Right renal pelvis (tissue), 4 donors: Measurements from ENCODE around the gene GTPBP2. TPM values are rescaled to one million over a fixed set of nuclear protein-coding genes. Genes with fewer than 3 reads are reported as not detected.
"Not testable (repeated sequence)": the region's sequence is repeated elsewhere in the genome, so short reads cannot be mapped to it uniquely, and the experiment has no call there.

ENCODE experiments used
- DNase-seq, 4 donors: peaks; one replicate each; pipeline ENCODE4 v3.0.0-alpha.2; 2013; ENCODE audit warnings: low read depth in 4 of 4, low spot score in 3 of 4, missing footprints in 1 of 4
- polyA plus RNA-seq, 4 donors: library from polyadenylated mRNA; unstranded; fragments of 120-200 nt; gene quantifications; one replicate each; pipeline ENCODE4 v1.2.1, GENCODE V29; 2013; ENCODE audit not compliant: insufficient read length in 4 of 4

Gene GTPBP2
- polyA plus RNA-seq, 4 donors: 46.5 to 52.1 (median 49.2) TPM

GRCh38 chr6:43627008-43627825 lies 1.8 kb downstream of the GTPBP2 start:
- DNase-seq: peak in 2 of 4 donors; percentile 47 to 50

- DNase-seq: no peak
These were observed 3.6 kb downstream of the GTPBP2 start for GRCh38 chr6:43625393-43625992.

- DNase-seq: no peak
These were observed 4.2 kb downstream of the GTPBP2 start for GRCh38 chr6:43624786-43625288.

- DNase-seq: no peak
These were observed 4.9 kb downstream of the GTPBP2 start for GRCh38 chr6:43623880-43624785.

- DNase-seq: no peak
These were observed 6.5 kb downstream of the GTPBP2 start for GRCh38 chr6:43622541-43622940.

GRCh38 chr6:43621836-43622180 lies 7.3 kb downstream of the GTPBP2 start:
- no peak for DNase-seq

- DNase-seq: no peak
These were observed 7.8 kb downstream of the GTPBP2 start for GRCh38 chr6:43621078-43621835.

- DNase-seq: no peak
These were observed 12.2 kb downstream of the GTPBP2 start for GRCh38 chr6:43616725-43617472.

GRCh38 chr6:43614396-43614730 lies 14.7 kb downstream of the GTPBP2 start:
- DNase-seq: no peak

- no peak for DNase-seq
These were observed 15.2 kb downstream of the GTPBP2 start for GRCh38 chr6:43613721-43614395.

GRCh38 chr6:43610431-43610830 lies 18.6 kb downstream of the GTPBP2 start:
- DNase-seq: no peak

GRCh38 chr6:43609402-43609801 lies 19.7 kb downstream of the GTPBP2 start:
- DNase-seq: no peak

- no peak for DNase-seq
These were observed 20.3 kb downstream of the GTPBP2 start for GRCh38 chr6:43608807-43609206.

- DNase-seq: peak; percentile 54 to 70 (median 64)
These were observed 20.7 kb downstream of the GTPBP2 start for GRCh38 chr6:43608310-43608763.

GRCh38 chr6:43606019-43606418 lies 23.0 kb downstream of the GTPBP2 start:
- no peak for DNase-seq

GRCh38 chr6:43604174-43604573 lies 24.9 kb downstream of the GTPBP2 start:
- DNase-seq: no peak

- no peak for DNase-seq
These were observed 28.5 kb downstream of the GTPBP2 start for GRCh38 chr6:43600595-43600994.

- DNase-seq: no peak
These were observed 35.1 kb downstream of the GTPBP2 start for GRCh38 chr6:43593938-43594337.

GRCh38 chr6:43589564-43589963 lies 39.5 kb downstream of the GTPBP2 start:
- not testable (repeated sequence) for DNase-seq
